HEK293 (cell line): ENCODE results near the gene C2orf74.

Experiments used
- SCRT1 ChIP-seq: fragments of 450-650 bp; formaldehyde crosslinking; IDR thresholded peaks from 2 replicates; pipeline ENCODE4 v1.5.1; 2016; ENCODE audit warnings: missing biosample characterization, missing genetic modification characterization, borderline replicate concordance
- YY1 ChIP-seq: fragments of 450-650 bp; formaldehyde crosslinking; IDR thresholded peaks from 2 replicates; pipeline ENCODE4 v1.5.1; 2018; ENCODE audit warnings: missing biosample characterization, missing genetic modification characterization
- ZNF16 ChIP-seq: fragments of 450-650 bp; formaldehyde crosslinking; IDR thresholded peaks from 2 replicates; pipeline ENCODE4 v1.5.1; 2016; ENCODE audit warnings: low read depth, missing biosample characterization, missing genetic modification characterization
- ZNF274 ChIP-seq, 2 experiments: fragments of 200-500 bp in 1 of 2; fragments of 450-650 bp in 1 of 2; sonication (Bioruptor generic) in 1 of 2; formaldehyde crosslinking in 1 of 2; IDR thresholded peaks; 2 replicates each; pipeline versions ENCODE4 v1.5.1 to v1.6.1; 2014 to 2016; ENCODE audit warnings: borderline replicate concordance in 1 of 2, inconsistent platforms in 1 of 2, low read length in 1 of 2, missing biosample characterization in 1 of 2, missing genetic modification characterization in 1 of 2
- ZNF302 ChIP-seq: fragments of 450-650 bp; formaldehyde crosslinking; IDR thresholded peaks from 2 replicates; pipeline ENCODE4 v1.5.1; 2016; ENCODE audit warnings: missing biosample characterization, missing genetic modification characterization, low read depth
- ZNF707 ChIP-seq: fragments of 450-650 bp; formaldehyde crosslinking; IDR thresholded peaks from 2 replicates; pipeline ENCODE4 v1.5.1; 2016; ENCODE audit warnings: missing biosample characterization, missing genetic modification characterization
- ZNF776 ChIP-seq: fragments of 450-650 bp; formaldehyde crosslinking; IDR thresholded peaks from 2 replicates; pipeline ENCODE4 v1.5.0; 2017; ENCODE audit warnings: missing biosample characterization, missing genetic modification characterization, borderline replicate concordance
- TF ChIP-seq, protein P1 (sequence below): fragments of 450-650 bp; formaldehyde crosslinking; IDR thresholded peaks from 2 replicates; pipeline ENCODE4 v1.5.1; 2016; ENCODE audit warnings: missing biosample characterization, missing genetic modification characterization
- TF ChIP-seq, protein P2 (sequence below): fragments of 450-650 bp; formaldehyde crosslinking; IDR thresholded peaks from 2 replicates; pipeline ENCODE4 v1.5.1; 2016; ENCODE audit warnings: missing biosample characterization, missing genetic modification characterization
- TF ChIP-seq, protein P3 (sequence below): fragments of 450-650 bp; formaldehyde crosslinking; IDR thresholded peaks from 2 replicates; pipeline ENCODE4 v1.5.1; 2016; ENCODE audit warnings: missing biosample characterization, missing genetic modification characterization
- TF ChIP-seq, protein P4 (sequence below): fragments of 450-650 bp; formaldehyde crosslinking; optimal IDR thresholded peaks from 2 replicates; pipeline ENCODE3; 2016; ENCODE audit warnings: missing biosample characterization, mild to moderate bottlenecking, missing genetic modification characterization
- TF ChIP-seq, protein P5 (sequence below): fragments of 450-650 bp; formaldehyde crosslinking; IDR thresholded peaks from 2 replicates; pipeline ENCODE4 v1.5.1; 2016; ENCODE audit warnings: missing biosample characterization, missing genetic modification characterization

DNA sequence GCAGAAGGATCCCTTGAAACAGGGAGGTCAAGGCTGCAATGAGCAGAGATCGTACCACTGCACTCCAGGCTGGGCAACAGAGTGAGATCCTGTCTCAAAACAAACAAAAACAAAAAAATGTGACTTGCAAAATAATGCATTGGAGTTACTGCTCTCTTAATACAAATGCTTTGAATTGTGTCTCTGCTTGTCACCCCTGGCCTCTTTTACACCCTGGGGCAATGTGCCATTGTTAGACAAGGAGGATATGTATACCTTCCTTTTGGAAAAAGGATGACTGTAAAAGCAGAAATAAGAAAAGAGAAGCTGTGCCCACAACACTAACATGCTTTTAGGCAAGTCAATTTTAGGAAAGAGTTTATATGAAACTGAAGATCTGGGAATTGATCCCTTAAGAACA lies 20.8 kb upstream of the C2orf74 start:
- TF ChIP-seq, protein P1, sequence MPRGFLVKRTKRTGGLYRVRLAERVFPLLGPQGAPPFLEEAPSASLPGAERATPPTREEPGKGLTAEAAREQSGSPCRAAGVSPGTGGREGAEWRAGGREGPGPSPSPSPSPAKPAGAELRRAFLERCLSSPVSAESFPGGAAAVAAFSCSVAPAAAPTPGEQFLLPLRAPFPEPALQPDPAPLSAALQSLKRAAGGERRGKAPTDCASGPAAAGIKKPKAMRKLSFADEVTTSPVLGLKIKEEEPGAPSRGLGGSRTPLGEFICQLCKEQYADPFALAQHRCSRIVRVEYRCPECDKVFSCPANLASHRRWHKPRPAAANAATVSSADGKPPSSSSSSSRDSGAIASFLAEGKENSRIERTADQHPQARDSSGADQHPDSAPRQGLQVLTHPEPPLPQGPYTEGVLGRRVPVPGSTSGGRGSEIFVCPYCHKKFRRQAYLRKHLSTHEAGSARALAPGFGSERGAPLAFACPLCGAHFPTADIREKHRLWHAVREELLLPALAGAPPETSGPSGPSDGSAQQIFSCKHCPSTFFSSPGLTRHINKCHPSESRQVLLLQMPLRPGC (tag by site-specific recombination): no peak
- TF ChIP-seq ZNF776 (tag by site-specific recombination) (no peak), ZNF302 (tag by site-specific recombination) (no peak), ZNF707 (tag by site-specific recombination) (no peak), ZNF274 (IDR thresholded peaks at IDR 0.05; ENCODE audit: low read length) (no peak), ZNF274 (tag by site-specific recombination; IDR thresholded peaks at IDR 0.05; ENCODE audit: borderline replicate concordance) (no peak), SCRT1 (tag by site-specific recombination) (no peak), YY1 (tag by site-specific recombination) (no peak), ZNF16 (no peak)
- TF ChIP-seq, protein P2, sequence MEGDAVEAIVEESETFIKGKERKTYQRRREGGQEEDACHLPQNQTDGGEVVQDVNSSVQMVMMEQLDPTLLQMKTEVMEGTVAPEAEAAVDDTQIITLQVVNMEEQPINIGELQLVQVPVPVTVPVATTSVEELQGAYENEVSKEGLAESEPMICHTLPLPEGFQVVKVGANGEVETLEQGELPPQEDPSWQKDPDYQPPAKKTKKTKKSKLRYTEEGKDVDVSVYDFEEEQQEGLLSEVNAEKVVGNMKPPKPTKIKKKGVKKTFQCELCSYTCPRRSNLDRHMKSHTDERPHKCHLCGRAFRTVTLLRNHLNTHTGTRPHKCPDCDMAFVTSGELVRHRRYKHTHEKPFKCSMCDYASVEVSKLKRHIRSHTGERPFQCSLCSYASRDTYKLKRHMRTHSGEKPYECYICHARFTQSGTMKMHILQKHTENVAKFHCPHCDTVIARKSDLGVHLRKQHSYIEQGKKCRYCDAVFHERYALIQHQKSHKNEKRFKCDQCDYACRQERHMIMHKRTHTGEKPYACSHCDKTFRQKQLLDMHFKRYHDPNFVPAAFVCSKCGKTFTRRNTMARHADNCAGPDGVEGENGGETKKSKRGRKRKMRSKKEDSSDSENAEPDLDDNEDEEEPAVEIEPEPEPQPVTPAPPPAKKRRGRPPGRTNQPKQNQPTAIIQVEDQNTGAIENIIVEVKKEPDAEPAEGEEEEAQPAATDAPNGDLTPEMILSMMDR (tag by site-specific recombination): no peak
- TF ChIP-seq, protein P3, sequence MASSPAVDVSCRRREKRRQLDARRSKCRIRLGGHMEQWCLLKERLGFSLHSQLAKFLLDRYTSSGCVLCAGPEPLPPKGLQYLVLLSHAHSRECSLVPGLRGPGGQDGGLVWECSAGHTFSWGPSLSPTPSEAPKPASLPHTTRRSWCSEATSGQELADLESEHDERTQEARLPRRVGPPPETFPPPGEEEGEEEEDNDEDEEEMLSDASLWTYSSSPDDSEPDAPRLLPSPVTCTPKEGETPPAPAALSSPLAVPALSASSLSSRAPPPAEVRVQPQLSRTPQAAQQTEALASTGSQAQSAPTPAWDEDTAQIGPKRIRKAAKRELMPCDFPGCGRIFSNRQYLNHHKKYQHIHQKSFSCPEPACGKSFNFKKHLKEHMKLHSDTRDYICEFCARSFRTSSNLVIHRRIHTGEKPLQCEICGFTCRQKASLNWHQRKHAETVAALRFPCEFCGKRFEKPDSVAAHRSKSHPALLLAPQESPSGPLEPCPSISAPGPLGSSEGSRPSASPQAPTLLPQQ (tag by site-specific recombination): no peak
- TF ChIP-seq, protein P4, sequence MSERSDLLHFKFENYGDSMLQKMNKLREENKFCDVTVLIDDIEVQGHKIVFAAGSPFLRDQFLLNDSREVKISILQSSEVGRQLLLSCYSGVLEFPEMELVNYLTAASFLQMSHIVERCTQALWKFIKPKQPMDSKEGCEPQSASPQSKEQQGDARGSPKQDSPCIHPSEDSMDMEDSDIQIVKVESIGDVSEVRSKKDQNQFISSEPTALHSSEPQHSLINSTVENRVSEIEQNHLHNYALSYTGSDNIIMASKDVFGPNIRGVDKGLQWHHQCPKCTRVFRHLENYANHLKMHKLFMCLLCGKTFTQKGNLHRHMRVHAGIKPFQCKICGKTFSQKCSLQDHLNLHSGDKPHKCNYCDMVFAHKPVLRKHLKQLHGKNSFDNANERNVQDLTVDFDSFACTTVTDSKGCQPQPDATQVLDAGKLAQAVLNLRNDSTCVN (tag by site-specific recombination): no peak
- TF ChIP-seq, protein P5, sequence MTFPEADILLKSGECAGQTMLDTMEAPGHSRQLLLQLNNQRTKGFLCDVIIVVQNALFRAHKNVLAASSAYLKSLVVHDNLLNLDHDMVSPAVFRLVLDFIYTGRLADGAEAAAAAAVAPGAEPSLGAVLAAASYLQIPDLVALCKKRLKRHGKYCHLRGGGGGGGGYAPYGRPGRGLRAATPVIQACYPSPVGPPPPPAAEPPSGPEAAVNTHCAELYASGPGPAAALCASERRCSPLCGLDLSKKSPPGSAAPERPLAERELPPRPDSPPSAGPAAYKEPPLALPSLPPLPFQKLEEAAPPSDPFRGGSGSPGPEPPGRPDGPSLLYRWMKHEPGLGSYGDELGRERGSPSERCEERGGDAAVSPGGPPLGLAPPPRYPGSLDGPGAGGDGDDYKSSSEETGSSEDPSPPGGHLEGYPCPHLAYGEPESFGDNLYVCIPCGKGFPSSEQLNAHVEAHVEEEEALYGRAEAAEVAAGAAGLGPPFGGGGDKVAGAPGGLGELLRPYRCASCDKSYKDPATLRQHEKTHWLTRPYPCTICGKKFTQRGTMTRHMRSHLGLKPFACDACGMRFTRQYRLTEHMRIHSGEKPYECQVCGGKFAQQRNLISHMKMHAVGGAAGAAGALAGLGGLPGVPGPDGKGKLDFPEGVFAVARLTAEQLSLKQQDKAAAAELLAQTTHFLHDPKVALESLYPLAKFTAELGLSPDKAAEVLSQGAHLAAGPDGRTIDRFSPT (tag by site-specific recombination): no peak
